NCI-H526 treated with DMSO at 0.1 percent for 48 hours (cell line): ENCODE results near the gene GPR176.
A peak's percentile ranks its signal among the peaks of the same experiment; 100 is the strongest.

Source experiments
- DNase-seq: peaks from one replicate; lab custom pipeline; 2025; lab: John Stamatoyannopoulos, UW

The GPR176 gene

GRCh38 chr15:39804026-39804425 lies 116.0 kb downstream of the GPR176 start:
- DNase-seq, result peak; percentile 9

- no peak for DNase-seq
These were observed 117.0 kb downstream of the GPR176 start for GRCh38 chr15:39803016-39803415.

- DNase-seq, result no peak
These were observed 118.3 kb downstream of the GPR176 start for GRCh38 chr15:39801641-39802309.

GRCh38 chr15:39799552-39800011 lies 120.5 kb downstream of the GPR176 start:
- DNase-seq, result no peak

GRCh38 chr15:39798382-39798781 lies 121.7 kb downstream of the GPR176 start:
- DNase-seq, result no peak

- DNase-seq, result no peak
These were observed 122.7 kb downstream of the GPR176 start for GRCh38 chr15:39797407-39797806.

GRCh38 chr15:39796601-39797000 lies 123.5 kb downstream of the GPR176 start:
- DNase-seq, result no peak

GRCh38 chr15:39795486-39795885 lies 124.6 kb downstream of the GPR176 start:
- DNase-seq, result no peak

GRCh38 chr15:39794954-39795353 lies 125.1 kb downstream of the GPR176 start:
- DNase-seq, result no peak

GRCh38 chr15:39793923-39794322 lies 126.1 kb downstream of the GPR176 start:
- DNase-seq, result no peak

- no peak for DNase-seq
These were observed 127.2 kb downstream of the GPR176 start for GRCh38 chr15:39792844-39793335.

- DNase-seq, result no peak
These were observed 127.8 kb downstream of the GPR176 start for GRCh38 chr15:39792025-39792843.

- no peak for DNase-seq
These were observed 130.3 kb downstream of the GPR176 start for GRCh38 chr15:39789736-39790135.

- DNase-seq, result no peak
These were observed 131.1 kb downstream of the GPR176 start for GRCh38 chr15:39788800-39789565.

- no peak for DNase-seq
These were observed 132.0 kb downstream of the GPR176 start for GRCh38 chr15:39788108-39788507.

- no peak for DNase-seq
These were observed 132.6 kb downstream of the GPR176 start for GRCh38 chr15:39787479-39787878.

GRCh38 chr15:39786447-39787056 lies 133.5 kb downstream of the GPR176 start:
- peak; percentile 70 for DNase-seq

- DNase-seq, result peak; percentile 52
These were observed 134.2 kb downstream of the GPR176 start for GRCh38 chr15:39785841-39786240.

- DNase-seq, result peak; percentile 48
These were observed 134.9 kb downstream of the GPR176 start for GRCh38 chr15:39785139-39785538.

- DNase-seq, result no peak
These were observed 135.4 kb downstream of the GPR176 start for GRCh38 chr15:39784638-39785037.

GRCh38 chr15:39784125-39784524 lies 135.9 kb downstream of the GPR176 start:
- DNase-seq, result peak; percentile 13

GRCh38 chr15:39783244-39783820 lies 136.7 kb downstream of the GPR176 start:
- peak; percentile 46 for DNase-seq
